ENCODE results near the gene DUSP9.

DUSP9 gene

GRCh38 chrX:153651540-153652079, 4.6 kb downstream of the DUSP9 start:
- DNase-seq (ENCODE audit: low read depth, low spot score): no peak
- TF ChIP-seq, protein P1, sequence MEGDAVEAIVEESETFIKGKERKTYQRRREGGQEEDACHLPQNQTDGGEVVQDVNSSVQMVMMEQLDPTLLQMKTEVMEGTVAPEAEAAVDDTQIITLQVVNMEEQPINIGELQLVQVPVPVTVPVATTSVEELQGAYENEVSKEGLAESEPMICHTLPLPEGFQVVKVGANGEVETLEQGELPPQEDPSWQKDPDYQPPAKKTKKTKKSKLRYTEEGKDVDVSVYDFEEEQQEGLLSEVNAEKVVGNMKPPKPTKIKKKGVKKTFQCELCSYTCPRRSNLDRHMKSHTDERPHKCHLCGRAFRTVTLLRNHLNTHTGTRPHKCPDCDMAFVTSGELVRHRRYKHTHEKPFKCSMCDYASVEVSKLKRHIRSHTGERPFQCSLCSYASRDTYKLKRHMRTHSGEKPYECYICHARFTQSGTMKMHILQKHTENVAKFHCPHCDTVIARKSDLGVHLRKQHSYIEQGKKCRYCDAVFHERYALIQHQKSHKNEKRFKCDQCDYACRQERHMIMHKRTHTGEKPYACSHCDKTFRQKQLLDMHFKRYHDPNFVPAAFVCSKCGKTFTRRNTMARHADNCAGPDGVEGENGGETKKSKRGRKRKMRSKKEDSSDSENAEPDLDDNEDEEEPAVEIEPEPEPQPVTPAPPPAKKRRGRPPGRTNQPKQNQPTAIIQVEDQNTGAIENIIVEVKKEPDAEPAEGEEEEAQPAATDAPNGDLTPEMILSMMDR (IDR thresholded peaks at IDR 0.05; ENCODE audit: low read depth, low read length): peak; percentile 28
- in situ Hi-C loops (cut with HindIII; ENCODE audit: low sequenced_read_pairs): no loop called here
- H3K4me3 ChIP-seq (ENCODE audit: low read depth, low read length): no peak overlapping the region

DNA sequence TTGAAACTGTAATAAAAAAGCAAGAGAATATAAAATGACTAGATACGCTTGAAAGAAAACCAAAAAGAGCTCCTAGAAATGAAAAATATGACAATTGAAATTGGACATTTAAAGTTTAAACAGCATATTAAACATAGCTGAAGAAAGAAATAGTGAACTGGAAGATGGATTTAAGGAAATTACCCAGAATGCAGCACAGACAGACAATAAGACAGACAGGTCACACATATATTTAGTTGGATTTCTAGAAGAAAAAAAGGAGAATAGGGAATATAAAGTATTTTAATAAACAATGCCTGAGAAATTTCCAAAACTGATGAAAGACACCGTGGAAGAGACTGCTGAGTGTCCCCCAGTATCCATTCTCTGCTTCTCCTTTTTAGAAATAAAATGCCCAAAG, 6.6 kb downstream of the DUSP9 start:
- TF ChIP-seq, protein P1 (IDR thresholded peaks at IDR 0.05; ENCODE audit: low read depth, low read length): no peak
- DNase-seq (ENCODE audit: low read depth, low spot score): no peak
- in situ Hi-C loops (cut with HindIII; ENCODE audit: low sequenced_read_pairs): no loop called here
- H3K4me3 ChIP-seq (ENCODE audit: low read depth, low read length): no peak overlapping the region

DNA sequence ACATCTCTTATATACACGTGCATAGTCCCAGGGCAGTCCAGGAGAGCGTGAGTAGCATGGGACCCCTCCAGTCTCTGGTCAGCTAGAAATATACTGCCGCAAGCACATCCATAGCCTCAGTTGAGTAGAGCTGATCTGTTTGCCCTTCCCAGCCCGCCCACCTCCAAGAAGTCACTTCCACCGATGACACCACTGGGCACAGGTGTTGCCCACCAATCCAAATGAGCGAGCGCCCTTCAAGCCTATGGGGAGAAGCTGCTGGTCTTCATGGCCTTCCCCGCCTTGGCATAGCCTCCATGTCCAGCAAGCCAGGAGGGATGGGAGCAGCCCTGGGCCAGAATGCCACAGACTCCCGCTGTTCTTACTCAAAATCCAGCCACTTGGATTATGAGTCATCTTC, 10.2 kb downstream of the DUSP9 start:
- no peak overlapping the region for H3K4me3 ChIP-seq (ENCODE audit: low read depth, low read length)
- DNase-seq (ENCODE audit: low read depth, low spot score): no peak
- TF ChIP-seq, protein P1 (IDR thresholded peaks at IDR 0.05; ENCODE audit: low read depth, low read length): no peak
- in situ Hi-C loops (cut with HindIII; ENCODE audit: low sequenced_read_pairs): no loop called here

- DNase-seq (ENCODE audit: low read depth, low spot score): no peak
- no peak overlapping the region for H3K4me3 ChIP-seq (ENCODE audit: low read depth, low read length)
- in situ Hi-C loops (cut with HindIII; ENCODE audit: low sequenced_read_pairs): no loop called here
- TF ChIP-seq, protein P1 (IDR thresholded peaks at IDR 0.05; ENCODE audit: low read depth, low read length): no peak
Measured at GRCh38 chrX:153659268-153659667, 12.3 kb downstream of the DUSP9 start.

GRCh38 chrX:153662266-153662665, 15.3 kb downstream of the DUSP9 start:
- TF ChIP-seq, protein P1 (IDR thresholded peaks at IDR 0.05; ENCODE audit: low read depth, low read length): peak; percentile 41
- no peak overlapping the region for H3K4me3 ChIP-seq (ENCODE audit: low read depth, low read length)
- DNase-seq (ENCODE audit: low read depth, low spot score): no peak
- in situ Hi-C loops (cut with HindIII; ENCODE audit: low sequenced_read_pairs): no loop called here

DNA sequence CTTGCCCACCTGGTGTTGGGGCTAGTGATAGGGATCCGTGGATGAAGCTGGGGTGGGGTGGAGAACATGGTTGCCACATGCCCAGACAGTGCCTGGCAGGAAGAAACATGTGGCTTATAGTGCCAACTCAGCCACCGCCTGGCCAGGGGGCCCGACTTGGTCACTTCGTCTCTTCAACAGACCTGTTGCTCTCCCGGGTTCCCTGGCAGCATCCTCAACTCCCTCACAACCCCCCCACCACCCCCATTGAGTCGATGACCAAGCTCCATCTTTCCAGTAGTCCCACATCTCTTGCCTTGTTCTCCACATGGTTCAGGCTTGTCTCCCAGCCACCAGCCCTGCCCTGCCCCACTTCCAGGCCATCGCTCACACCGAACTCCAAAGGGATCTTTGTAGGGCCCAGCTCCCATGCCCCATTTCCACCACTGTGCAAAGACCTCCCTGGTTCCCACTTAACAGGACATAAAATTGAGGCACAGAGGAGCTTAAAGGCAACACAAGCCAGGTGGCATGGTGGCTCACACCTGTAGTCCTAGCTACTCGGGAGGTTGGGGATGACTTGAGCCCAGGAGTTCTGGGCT, 18.8 kb downstream of the DUSP9 start:
- in situ Hi-C loops (cut with HindIII; ENCODE audit: low sequenced_read_pairs): no loop called here
- H3K4me3 ChIP-seq (ENCODE audit: low read depth, low read length): no peak overlapping the region
- TF ChIP-seq, protein P1 (IDR thresholded peaks at IDR 0.05; ENCODE audit: low read depth, low read length): no peak
- DNase-seq (ENCODE audit: low read depth, low spot score): no peak

Data from astrocyte of the spinal cord (primary cell).